Stimulated activated CD4-positive, alpha-beta T cell treated with anti-CD3 and anti-CD28 coated beads, Interleukin-12 subunit alpha, Interleukin-12 subunit beta, amount 100 ng/mL, for 48 hours (primary cell): ENCODE data around the gene SLC26A5.
"Not testable (repeated sequence)": the region's sequence is repeated elsewhere in the genome, so short reads cannot be mapped to it uniquely, and the experiment has no call there.

Experiments
- DNase-seq, 3 donors: peaks; one replicate each; pipeline ENCODE4 v3.0.0-alpha.2; 2020; ENCODE audit warnings: low read depth in 2 of 3, low spot score in 1 of 3

The SLC26A5 gene

DNA sequence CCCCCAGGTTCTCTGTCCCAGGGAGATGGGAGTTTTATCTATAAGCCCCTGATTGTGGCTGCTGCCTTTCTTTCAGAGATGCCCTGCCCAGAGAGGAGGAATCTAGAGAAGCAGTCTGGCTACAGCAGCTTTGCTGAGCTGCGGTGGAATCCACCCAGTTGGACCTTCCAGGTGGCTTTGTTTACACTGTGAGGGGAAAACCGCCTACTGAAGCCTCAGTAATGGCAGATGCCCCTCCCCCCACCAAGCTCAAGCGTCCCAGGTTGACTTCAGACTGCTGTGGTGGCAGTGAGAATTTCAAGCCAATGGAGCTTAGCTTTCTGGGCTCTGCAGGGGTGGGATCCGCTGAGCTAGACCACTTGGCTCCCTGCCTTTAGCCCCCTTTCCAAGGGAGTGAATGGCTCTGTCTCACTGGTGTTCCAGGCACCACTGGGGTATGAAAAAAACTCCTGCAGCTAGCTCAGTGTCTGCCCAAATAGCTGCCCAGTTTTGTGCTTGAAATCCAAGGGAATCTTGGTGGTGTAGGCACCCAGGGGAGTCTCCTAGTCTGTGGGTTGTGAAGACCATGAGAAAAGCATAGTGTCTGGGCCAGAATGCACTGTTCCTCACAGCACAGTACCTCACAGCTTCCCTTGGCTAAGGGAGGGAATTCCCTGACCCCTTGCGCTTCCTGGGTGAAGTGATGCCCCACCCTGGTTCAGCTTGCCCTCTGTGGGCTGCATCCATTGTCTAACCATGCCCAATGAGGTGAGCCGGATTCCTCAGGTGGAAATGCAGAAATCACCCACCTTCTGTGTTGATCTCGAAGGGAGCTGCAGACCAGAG, 40.0 kb downstream of the SLC26A5 start:
- DNase-seq = not testable (repeated sequence)

- DNase-seq = not testable (repeated sequence)
These were observed 46.3 kb downstream of the SLC26A5 start for GRCh38 chr7:103399687-103400086.

DNA sequence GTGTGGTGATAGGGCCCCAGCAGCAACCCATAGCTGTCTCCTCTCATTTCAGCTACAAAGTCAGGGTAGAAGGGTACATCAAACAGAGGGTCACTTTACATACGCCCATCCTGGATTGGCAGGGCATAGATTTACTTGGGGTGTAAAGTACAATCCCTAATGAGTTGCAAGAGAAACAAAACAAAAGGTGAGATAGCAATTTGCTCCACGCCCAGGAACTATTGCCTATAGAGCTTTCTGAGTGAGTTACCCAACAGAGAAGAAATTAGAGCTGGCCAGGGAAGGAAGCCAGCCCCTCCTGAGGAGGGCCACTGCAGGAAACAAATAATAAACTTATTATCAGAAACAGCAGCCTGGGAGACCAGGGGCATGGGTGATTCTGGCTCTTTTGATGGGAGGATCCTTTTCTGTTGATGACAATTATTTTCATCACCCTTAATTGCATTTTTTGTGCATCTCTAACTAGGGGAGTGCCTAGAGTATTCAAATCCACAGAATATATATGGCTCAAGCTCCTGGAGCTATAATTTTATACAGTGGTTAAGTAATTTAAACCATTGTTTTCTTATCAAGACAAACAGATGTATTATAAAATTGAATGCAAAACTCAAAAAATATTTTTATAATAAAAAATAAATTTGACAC, 47.4 kb downstream of the SLC26A5 start:
- no peak for DNase-seq

DNA sequence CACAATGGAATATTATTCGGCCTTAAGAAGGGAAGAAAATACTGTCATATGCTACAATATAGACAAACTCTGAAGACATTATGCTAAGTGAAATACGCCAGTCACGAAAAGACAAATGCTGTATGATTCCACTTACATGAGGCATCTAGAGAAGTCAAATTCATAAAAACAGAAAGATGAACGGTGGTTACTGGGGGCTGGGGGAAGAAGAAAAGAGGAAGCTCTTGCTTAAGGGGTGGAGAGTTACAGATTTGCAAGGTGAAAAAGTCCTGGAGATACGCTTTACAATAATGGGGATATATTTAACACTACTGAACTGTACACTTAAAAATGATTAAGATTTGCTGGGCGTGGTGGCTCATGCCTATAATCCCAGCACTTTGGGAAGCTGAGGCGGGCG, 49.5 kb downstream of the SLC26A5 start:
- no peak for DNase-seq

DNA sequence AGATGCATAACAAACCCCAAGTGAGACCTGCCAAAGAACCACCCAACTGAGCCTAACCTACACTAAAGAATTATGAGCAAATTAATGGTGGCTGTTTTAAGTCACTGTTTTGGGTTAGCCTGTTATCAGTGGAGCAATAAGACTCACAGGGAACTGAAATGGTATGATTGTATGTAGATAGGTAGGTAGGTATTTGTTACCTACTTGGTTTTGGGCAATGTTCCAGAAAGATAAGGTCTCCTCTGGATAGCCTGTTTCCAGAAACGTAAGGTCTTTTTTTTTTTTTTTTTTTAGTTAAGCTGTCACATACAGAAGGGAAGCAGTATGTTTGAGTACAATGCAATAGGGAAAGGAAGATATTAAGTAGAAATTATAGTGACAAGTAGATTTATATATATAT, 50.9 kb downstream of the SLC26A5 start:
- no peak for DNase-seq

GRCh38 chr7:103394566-103394965, 51.4 kb downstream of the SLC26A5 start:
- DNase-seq = no peak

DNA sequence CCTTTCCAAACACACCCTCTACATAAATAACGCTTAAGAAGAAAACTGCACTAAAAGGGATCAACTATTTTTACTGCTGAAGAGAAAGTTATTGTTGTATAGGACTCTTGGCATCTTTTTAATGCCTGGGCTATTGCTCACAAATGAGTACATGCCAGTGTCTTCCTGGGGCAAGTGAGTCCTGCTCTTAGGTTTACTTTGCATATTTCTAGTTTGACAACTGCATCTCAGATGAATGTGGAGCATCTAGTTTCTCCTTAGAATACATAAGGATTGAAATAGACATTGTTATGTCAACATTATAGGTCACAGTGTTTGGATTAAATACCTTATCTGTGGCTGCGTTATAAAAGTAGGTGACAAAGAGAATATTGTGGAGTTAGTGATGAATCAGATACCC, 54.0 kb downstream of the SLC26A5 start:
- no peak for DNase-seq

DNA sequence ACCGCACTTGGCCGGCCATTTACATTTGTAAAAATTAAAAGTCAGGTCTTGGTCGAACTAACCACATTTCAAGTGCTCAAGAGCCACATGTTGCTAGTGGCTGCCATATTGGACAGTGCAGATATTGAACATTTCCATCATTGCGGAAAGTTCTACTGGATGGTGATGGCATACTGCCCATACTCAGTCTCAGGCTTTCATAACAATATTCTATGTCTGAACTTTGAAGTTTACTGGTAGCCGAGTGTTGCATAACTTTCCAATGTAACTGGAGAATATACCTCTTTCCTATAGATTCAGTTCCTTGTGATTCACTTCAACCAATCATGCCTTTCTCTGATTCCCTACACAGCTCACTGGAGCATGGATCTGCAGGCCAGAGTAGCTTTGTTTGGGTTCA, 54.9 kb downstream of the SLC26A5 start:
- no peak for DNase-seq

DNA sequence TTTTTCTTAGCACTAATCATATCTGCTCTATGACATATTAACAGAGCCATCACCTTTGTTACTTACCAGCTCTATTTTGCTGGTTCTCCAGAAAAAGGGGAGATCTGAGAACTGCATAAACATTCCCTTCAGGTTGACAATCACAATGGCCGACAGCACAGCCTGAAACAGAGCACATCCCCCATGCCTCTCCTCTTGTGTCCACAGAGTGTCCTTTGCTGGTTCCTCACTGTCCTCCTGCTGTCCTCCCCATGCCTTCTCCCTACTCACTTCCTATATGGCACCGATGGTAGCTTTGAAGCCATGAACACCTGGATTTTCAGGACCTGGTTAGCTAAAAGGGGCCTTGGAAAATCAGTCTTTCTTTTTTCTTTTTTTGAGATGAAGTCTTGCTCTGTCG, 56.7 kb downstream of the SLC26A5 start:
- no peak for DNase-seq

GRCh38 chr7:103388469-103389140, 57.4 kb downstream of the SLC26A5 start:
- DNase-seq = no peak

DNA sequence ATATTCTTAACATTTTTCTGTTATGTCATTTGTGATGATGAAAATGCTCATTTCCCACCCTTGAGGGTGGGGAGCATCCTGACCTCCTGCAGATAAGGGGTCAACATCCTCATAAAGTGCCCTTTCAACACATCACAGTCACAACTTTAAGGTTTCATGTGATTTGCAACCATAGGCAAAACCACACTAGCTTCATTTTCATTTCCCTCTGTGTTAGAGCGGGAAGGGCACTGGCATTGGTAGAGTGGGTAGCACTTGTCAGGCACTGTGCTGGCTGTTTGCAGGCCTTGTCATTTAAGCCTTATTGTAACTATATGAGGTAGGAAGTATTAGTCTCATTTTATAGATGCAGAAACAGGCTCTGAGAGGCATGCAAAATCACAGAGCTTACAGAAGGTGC, 58.8 kb downstream of the SLC26A5 start:
- no peak for DNase-seq

DNA sequence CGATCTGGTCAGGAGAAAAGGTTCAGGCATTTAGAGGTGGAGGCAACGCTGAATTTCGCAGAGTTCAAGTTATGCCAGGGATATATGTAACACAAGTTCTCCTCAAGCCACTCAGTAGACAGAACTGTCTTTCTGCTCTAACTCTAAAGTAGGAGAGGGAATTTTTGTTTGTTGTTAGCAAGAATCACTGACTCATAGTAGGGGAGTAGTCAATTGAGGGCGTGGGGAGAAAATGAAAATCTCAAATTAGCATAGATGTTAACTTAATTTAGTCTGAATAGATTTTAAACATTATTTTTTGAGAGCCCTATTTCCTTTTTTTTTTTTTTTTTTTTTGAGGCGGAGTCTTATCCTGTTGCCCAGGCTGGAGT, 64.0 kb downstream of the SLC26A5 start:
- DNase-seq = no peak

DNA sequence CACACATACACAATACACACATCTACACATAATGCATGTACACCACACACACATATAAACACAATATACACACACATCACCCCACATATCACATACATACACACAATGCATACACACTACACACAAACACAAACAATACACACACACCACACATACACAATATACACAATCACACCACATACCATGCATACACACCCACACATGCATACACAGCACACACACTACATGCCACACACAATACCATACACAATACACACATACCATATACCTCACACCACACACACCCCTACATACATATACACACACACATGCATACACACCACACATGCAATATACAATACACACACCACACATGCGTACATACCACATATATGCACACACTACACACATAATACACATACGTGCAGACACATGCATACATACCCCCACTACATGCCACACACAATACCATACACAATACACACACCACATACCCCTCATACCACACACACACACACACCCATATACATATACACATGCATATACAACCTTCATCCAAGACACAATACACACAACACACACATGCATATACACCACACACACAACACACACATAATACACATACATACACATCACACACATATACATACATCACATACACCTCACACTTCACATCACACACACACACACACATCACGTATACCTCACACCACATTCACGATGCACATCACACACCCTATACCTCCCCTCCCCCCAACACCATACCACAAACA, 64.6 kb downstream of the SLC26A5 start:
- DNase-seq = no peak

GRCh38 chr7:103380395-103381191, 65.4 kb downstream of the SLC26A5 start:
- no peak for DNase-seq

DNA sequence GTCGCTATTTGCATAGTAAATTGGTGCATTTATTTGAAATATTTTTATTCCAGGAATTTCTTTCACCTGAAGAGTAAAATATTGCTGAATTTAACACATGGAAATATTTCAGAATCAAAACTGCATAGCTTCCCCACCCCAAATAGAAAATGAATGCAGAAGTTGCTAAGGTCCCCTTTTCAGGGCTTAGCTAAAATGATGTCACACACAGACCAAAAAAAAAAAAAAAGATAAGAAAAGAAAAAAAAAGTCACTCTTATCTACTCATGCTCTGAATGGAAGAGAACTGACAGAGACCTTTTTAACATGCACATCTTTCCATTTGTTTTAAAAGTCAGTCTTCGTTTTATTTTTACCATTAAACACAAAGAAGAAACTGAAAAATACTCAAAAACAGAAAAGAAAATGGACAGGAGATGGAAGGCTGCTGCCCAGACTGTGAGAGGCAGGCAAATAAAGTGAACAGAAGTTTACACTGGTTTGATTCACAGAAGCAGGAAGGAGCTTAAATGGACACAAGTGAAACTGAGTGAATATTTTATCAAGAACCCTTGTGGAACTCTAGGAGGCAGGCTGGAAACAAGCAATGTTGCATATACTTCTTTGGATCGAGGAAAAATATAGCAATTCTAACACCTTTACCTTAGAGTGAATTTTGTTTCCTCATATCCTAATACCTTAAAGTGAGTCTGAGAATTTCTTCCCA, 66.6 kb downstream of the SLC26A5 start:
- DNase-seq = no peak

DNA sequence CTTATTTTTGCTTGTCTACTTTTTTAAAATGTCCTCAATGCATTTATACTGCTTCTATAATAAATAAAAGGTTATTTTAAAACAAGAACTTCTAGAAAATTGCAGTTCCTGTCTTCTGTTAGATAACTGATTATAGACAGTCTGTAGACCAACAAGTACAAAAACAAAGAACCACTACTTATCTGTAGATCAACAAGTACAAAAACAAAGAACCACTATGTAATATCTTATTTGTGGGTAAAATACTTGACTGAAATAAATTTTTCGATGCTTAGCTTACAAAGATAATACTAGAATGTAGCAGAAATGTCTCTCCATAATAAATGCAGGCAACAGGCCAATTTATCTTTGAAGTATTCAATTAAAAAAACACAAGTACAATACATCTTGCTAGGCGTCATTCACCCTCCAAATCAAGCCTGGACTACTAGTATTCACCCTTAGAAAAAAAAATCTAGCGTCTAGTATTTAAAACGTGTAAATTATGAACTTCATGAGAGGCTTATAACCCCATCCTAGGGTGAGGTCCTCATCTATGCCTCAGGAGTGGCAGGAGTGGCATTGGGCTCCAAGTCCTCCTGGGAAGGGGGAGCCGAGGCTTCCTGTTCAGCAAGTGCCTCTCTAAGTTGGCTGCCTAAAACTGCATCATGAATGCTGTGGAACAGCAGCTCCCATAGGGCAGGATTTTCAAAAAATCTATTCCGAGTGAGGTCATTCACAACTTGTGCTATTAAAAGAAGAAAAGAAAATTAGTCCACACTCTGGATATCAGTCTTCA, 72.0 kb downstream of the SLC26A5 start:
- no peak for DNase-seq

- no peak for DNase-seq
These were observed 76.6 kb downstream of the SLC26A5 start for GRCh38 chr7:103369432-103369831.

DNA sequence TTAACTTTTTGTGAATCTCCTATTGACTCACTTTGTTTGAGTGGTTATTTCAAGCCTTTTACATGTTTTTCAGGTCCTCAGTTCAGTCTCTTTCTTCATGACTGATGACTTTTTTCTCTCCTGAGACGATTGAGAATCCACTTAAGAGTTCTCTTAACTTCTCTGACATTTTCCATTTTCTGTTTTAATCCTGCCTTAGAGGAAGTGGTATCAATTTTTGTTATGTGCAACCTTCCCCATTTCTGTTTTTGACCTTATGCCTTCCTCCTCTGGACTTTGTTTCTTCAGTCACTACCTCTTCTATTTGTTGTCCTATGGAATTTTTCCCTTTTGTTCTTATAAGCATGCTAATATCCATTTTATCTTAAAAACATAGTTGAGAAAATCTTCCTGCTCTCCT, 96.2 kb downstream of the SLC26A5 start:
- DNase-seq = no peak

GRCh38 chr7:103348959-103349358, 97.0 kb downstream of the SLC26A5 start:
- DNase-seq = no peak
